ENCODE data around the gene TGM6. TPM values are rescaled to one million over a fixed set of nuclear protein-coding genes. Genes with fewer than 3 reads are reported as not detected.

Gene TGM6
- total RNA-seq, 1 experiment from 2014 or later, result not detected

- H3K4me3 Mint-ChIP-seq (ENCODE audit: low read depth, unreplicated experiment), result no peak overlapping the region
- intact Hi-C loops (cut with micrococcal nuclease; ENCODE audit: unreplicated experiment), result no loop called here
- no peaks in the 10 kb centered on the region for H3K4me1 Mint-ChIP-seq (ENCODE audit: low read depth, unreplicated experiment)
- CTCF ChIA-PET, result no interaction called here
- no TSS peak for BruUV-seq (replicated peaks)
- H3K27ac Mint-ChIP-seq (ENCODE audit: unreplicated experiment), result no peak overlapping the region
- no peaks in the 10 kb centered on the region for H3K36me3 Mint-ChIP-seq (ENCODE audit: insufficient read depth, unreplicated experiment)
- H3K27me3 Mint-ChIP-seq (ENCODE audit: unreplicated experiment), result peaks cover 30% of the 10 kb centered on the region
- TF ChIP-seq CTCF (IDR thresholded peaks at IDR 0.05; ENCODE audit: unreplicated experiment), result no peak
- H3K9me3 Mint-ChIP-seq (ENCODE audit: low read depth, unreplicated experiment), result no peaks in the 10 kb centered on the region
- DNase-seq, result no peak
Measured at GRCh38 chr20:2342243-2342642, 38.5 kb upstream of the TGM6 start.

GRCh38 chr20:2346188-2346587 is 34.5 kb upstream of the TGM6 start:
- BruUV-seq (replicated peaks), result no TSS peak
- CTCF ChIA-PET, result no interaction called here
- H3K36me3 Mint-ChIP-seq (ENCODE audit: insufficient read depth, unreplicated experiment), result no peaks in the 10 kb centered on the region
- intact Hi-C loops (cut with micrococcal nuclease; ENCODE audit: unreplicated experiment), result no loop called here
- TF ChIP-seq CTCF (IDR thresholded peaks at IDR 0.05; ENCODE audit: unreplicated experiment), result no peak
- DNase-seq, result no peak
- no peak overlapping the region for H3K27ac Mint-ChIP-seq (ENCODE audit: unreplicated experiment)
- H3K4me1 Mint-ChIP-seq (ENCODE audit: low read depth, unreplicated experiment), result no peaks in the 10 kb centered on the region
- peaks cover 52% of the 10 kb centered on the region for H3K27me3 Mint-ChIP-seq (ENCODE audit: unreplicated experiment)
- H3K4me3 Mint-ChIP-seq (ENCODE audit: low read depth, unreplicated experiment), result no peak overlapping the region
- H3K9me3 Mint-ChIP-seq (ENCODE audit: low read depth, unreplicated experiment), result no peaks in the 10 kb centered on the region

GRCh38 chr20:2348336-2348735 is 32.4 kb upstream of the TGM6 start:
- Mint-ChIP-seq H3K27ac (ENCODE audit: unreplicated experiment) (no peak overlapping the region), H3K36me3 (ENCODE audit: insufficient read depth, unreplicated experiment) (no peaks in the 10 kb centered on the region), H3K4me3 (ENCODE audit: low read depth, unreplicated experiment) (no peak overlapping the region), H3K27me3 (ENCODE audit: unreplicated experiment) (peaks cover 38% of the 10 kb centered on the region), H3K9me3 (ENCODE audit: low read depth, unreplicated experiment) (no peaks in the 10 kb centered on the region), H3K4me1 (ENCODE audit: low read depth, unreplicated experiment) (no peaks in the 10 kb centered on the region)
- BruUV-seq (replicated peaks), result no TSS peak
- no peak for DNase-seq
- CTCF ChIA-PET, result interaction anchor here (0.6 kb wide), 1 partner anchor 789 kb away, joined by 3 read pairs; no protein-coding TSS in a partner anchor
- TF ChIP-seq CTCF (IDR thresholded peaks at IDR 0.05; ENCODE audit: unreplicated experiment), result no peak
- intact Hi-C loops (cut with micrococcal nuclease; ENCODE audit: unreplicated experiment), result no loop called here

GRCh38 chr20:2349801-2350200 is 30.9 kb upstream of the TGM6 start:
- TF ChIP-seq CTCF (IDR thresholded peaks at IDR 0.05; ENCODE audit: unreplicated experiment), result no peak
- H3K4me1 Mint-ChIP-seq (ENCODE audit: low read depth, unreplicated experiment), result no peaks in the 10 kb centered on the region
- CTCF ChIA-PET, result interaction anchor here (0.6 to 1.0 kb wide), 3 partner anchors 58 to 426 kb away, joined by 3 to 6 read pairs (median 3); no protein-coding TSS in a partner anchor
- H3K36me3 Mint-ChIP-seq (ENCODE audit: insufficient read depth, unreplicated experiment), result no peaks in the 10 kb centered on the region
- H3K27me3 Mint-ChIP-seq (ENCODE audit: unreplicated experiment), result peaks cover 38% of the 10 kb centered on the region
- H3K4me3 Mint-ChIP-seq (ENCODE audit: low read depth, unreplicated experiment), result no peak overlapping the region
- intact Hi-C loops (cut with micrococcal nuclease; ENCODE audit: unreplicated experiment), result no loop called here
- DNase-seq, result no peak
- no peak overlapping the region for H3K27ac Mint-ChIP-seq (ENCODE audit: unreplicated experiment)
- no TSS peak for BruUV-seq (replicated peaks)
- H3K9me3 Mint-ChIP-seq (ENCODE audit: low read depth, unreplicated experiment), result no peaks in the 10 kb centered on the region

Data from Calu3 (cell line).